Measurements from ENCODE around the gene NCF4.

GRCh38 chr22:36918586-36919284 lies 57.9 kb downstream of the NCF4 start:
- TF ChIP-seq CTCF (IDR thresholded peaks at IDR 0.05) (no peak), POLR2A (IDR thresholded peaks at IDR 0.05) (no peak)

Data from esophagus squamous epithelium (tissue), 4 donors.